ENCODE data around the gene GCNT1.
"Not testable (repeated sequence)": the region's sequence is repeated elsewhere in the genome, so short reads cannot be mapped to it uniquely, and the experiment has no call there.

GCNT1 gene

DNA sequence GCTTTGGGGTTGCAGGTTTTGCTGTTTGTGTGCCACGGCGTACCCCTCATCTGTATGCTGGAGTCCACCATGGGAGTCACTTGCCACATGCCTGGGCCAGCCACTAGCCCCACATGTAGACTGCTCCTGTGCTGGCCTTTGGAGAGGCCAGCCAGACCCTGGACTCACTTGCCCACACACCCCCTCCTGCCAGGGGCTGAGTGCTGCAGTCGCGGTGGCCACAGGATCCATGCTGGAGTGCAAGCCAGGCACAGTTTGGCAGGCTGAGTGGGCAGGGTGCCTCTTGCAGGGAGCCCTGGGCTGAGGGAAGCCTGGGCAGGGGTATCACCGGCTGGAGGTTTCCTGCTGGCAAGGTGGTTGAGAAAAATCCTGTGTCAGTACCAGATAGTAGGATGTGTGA lies 25.6 kb upstream of the GCNT1 start:
- Mint-ChIP-seq H3K4me1 (peaks cover 9 to 23% of the 10 kb centered on the region in 2 donors), H3K27ac (no peak overlapping the region), H3K9me3 (no peaks in the 10 kb centered on the region), H3K4me3 (no peak overlapping the region), H3K36me3 (peaks cover 0 to 4% of the 10 kb centered on the region in 2 donors), H3K27me3 (peaks cover 5 to 6% of the 10 kb centered on the region in 2 donors)
- ATAC-seq (replicated peaks) = peak in 1 of 2 donors; percentile 34
- no peak for DNase-seq

- Mint-ChIP-seq H3K36me3 (peaks cover 0 to 4% of the 10 kb centered on the region in 2 donors), H3K4me1 (peaks cover 9 to 26% of the 10 kb centered on the region in 2 donors), H3K27me3 (peaks cover 5 to 6% of the 10 kb centered on the region in 2 donors), H3K4me3 (no peak overlapping the region), H3K9me3 (no peaks in the 10 kb centered on the region), H3K27ac (no peak overlapping the region)
- DNase-seq (no peak), ATAC-seq (replicated peaks) (peak; percentile 42 to 51)
Measured at GRCh38 chr9:76433836-76434235, 25.1 kb upstream of the GCNT1 start.

GRCh38 chr9:76434897-76435296 lies 24.1 kb upstream of the GCNT1 start:
- DNase-seq = not testable (repeated sequence)

GRCh38 chr9:76437017-76437699 lies 21.8 kb upstream of the GCNT1 start:
- peaks cover 18 to 38% of the 10 kb centered on the region in 2 donors for H3K4me1 Mint-ChIP-seq
- not testable (repeated sequence) for H3K4me3 Mint-ChIP-seq; H3K27me3 Mint-ChIP-seq; DNase-seq; ATAC-seq (replicated peaks); H3K9me3 Mint-ChIP-seq; H3K27ac Mint-ChIP-seq; H3K36me3 Mint-ChIP-seq

More at GRCh38 chr9:76434897-76435296, 24.1 kb upstream of the GCNT1 start:
- H3K4me3 Mint-ChIP-seq; H3K27me3 Mint-ChIP-seq; H3K9me3 Mint-ChIP-seq; H3K36me3 Mint-ChIP-seq; ATAC-seq (replicated peaks); H3K27ac Mint-ChIP-seq: not testable (repeated sequence)
- peaks cover 9 to 26% of the 10 kb centered on the region in 2 donors for H3K4me1 Mint-ChIP-seq

DNA sequence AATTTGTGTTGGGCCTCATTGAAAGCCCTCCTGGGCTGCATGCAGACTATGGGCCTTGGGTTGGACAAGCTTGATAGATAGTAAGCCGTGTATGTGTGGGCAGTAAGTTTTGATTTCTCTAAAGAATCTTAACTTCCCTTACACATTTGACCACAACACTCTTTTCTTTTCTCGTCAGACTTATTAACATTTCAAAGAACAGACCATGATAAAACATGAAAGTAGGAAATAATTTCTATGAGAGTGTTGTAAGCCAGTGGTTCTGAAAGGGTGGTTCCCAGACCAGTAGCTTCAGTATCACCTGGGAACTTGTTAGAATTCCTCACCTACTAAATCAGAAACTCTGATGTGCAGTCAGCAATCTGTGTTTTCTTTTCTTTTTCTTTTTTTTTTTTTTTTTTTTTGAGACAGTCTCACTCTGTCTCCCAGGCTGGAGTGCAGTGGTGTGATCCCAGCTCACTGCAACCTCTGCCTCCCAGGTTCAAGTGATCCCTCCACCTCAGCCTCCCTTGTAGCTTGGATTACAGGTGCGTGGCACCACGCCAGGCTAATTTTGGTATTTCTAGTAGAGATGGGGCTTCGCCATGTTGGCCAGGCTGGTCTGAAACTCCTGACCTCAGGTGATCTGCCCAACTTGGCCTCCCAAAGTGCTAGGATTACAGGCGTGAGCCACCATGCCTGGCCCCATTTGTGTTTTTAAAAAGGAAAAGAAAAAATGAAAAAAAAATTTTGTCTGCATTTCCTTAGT lies 20.0 kb upstream of the GCNT1 start:
- ATAC-seq (replicated peaks) (peak; percentile 73 to 78), DNase-seq (no peak)
- Mint-ChIP-seq H3K9me3 (peaks cover 0 to 4% of the 10 kb centered on the region in 2 donors), H3K4me1 (peaks cover 18 to 37% of the 10 kb centered on the region in 2 donors), H3K36me3 (peaks cover 0 to 12% of the 10 kb centered on the region in 2 donors), H3K4me3 (peak overlapping the region in 1 of 2 donors; percentile 36), H3K27me3 (peaks cover 5 to 6% of the 10 kb centered on the region in 2 donors), H3K27ac (peak overlapping the region; percentile 62)

- peak; percentile 75 to 79 for ATAC-seq (replicated peaks)
- Mint-ChIP-seq H3K36me3 (peaks cover 0 to 8% of the 10 kb centered on the region in 2 donors), H3K27me3 (no peaks in the 10 kb centered on the region), H3K4me1 (peaks cover 17 to 26% of the 10 kb centered on the region in 2 donors), H3K4me3 (peak overlapping the region; percentile 33 to 59), H3K9me3 (peaks cover 0 to 4% of the 10 kb centered on the region in 2 donors), H3K27ac (peak overlapping the region; percentile 83)
- DNase-seq = no peak
Measured at GRCh38 chr9:76441551-76442322, 17.2 kb upstream of the GCNT1 start.

DNA sequence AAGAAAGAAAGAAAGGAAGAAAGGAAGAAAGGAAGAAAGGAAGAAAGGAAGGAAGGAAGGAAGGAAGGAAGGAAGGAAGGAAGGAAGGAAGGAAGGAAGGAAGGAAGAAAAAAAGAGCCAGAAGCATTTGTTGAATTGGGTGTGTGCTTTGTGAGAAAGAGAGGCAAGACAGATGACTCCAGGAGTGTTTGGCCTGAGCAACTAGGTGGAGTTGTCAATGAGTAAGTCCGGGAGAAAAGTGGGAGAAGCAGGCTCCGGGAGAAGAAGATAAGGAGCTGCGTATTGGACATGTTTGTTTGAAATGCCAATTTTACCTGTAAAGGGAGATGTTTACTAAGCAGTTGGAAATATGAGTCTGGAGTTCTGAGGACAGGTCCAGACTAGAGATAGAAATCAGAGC lies 15.1 kb upstream of the GCNT1 start:
- no peak overlapping the region for H3K27ac Mint-ChIP-seq
- no peaks in the 10 kb centered on the region for H3K27me3 Mint-ChIP-seq
- H3K4me3 Mint-ChIP-seq = no peak overlapping the region
- no peak for DNase-seq
- no peak for ATAC-seq (replicated peaks)
- peaks cover 14 to 24% of the 10 kb centered on the region in 2 donors for H3K4me1 Mint-ChIP-seq
- peaks cover 0 to 8% of the 10 kb centered on the region in 2 donors for H3K36me3 Mint-ChIP-seq
- H3K9me3 Mint-ChIP-seq = peaks cover 0 to 4% of the 10 kb centered on the region in 2 donors

GRCh38 chr9:76444322-76444929 lies 14.6 kb upstream of the GCNT1 start:
- peaks cover 0 to 4% of the 10 kb centered on the region in 2 donors for H3K9me3 Mint-ChIP-seq
- peaks cover 14 to 24% of the 10 kb centered on the region in 2 donors for H3K4me1 Mint-ChIP-seq
- peaks cover 0 to 8% of the 10 kb centered on the region in 2 donors for H3K36me3 Mint-ChIP-seq
- ATAC-seq (replicated peaks) (no peak), DNase-seq (no peak)
- H3K4me3 Mint-ChIP-seq = no peak overlapping the region
- no peaks in the 10 kb centered on the region for H3K27me3 Mint-ChIP-seq
- H3K27ac Mint-ChIP-seq = no peak overlapping the region

DNA sequence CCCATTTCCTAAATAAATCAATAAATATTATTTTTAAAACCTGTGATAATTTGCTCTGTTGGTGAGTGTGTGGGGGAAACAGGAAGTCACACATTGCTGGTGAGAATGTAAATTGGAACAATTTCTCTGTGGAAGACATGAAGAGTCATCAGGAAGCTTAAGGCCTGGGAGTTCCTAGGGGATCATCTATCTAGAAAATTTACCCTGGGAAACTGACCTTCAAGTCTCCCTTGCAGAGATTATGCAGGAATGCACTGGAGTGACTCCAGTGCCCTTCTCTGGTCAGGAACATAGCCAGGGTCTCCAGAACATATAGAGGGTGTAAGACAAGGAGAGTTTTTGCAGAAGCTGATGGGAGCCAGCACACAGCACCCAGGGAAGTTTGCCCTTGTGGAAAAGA lies 13.0 kb upstream of the GCNT1 start:
- Mint-ChIP-seq H3K4me3 (no peak overlapping the region), H3K27me3 (no peaks in the 10 kb centered on the region), H3K4me1 (peaks cover 9 to 18% of the 10 kb centered on the region in 2 donors), H3K36me3 (peaks cover 0 to 8% of the 10 kb centered on the region in 2 donors), H3K27ac (no peak overlapping the region), H3K9me3 (peaks cover 0 to 4% of the 10 kb centered on the region in 2 donors)
- ATAC-seq (replicated peaks) (no peak), DNase-seq (no peak)

DNA sequence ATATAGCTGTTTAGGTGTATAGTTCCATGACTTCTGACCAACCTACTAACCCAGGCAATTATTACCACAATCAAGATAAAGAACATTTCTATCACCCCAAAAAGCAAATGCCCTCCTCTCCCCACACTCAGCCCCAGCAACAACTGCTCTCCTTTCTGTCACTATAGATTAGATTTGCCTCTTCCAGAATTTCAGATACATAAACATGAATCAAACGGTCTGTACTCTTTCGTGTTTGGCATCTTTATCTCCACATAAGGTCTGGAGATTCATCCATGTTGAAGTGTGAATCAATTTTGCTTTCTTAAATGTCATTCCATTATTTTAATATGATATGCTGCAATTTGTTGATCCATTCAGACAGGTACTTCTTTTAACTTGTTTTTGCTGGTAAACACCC lies 10.5 kb upstream of the GCNT1 start:
- H3K9me3 Mint-ChIP-seq = no peaks in the 10 kb centered on the region
- no peak for ATAC-seq (replicated peaks)
- peaks cover 0 to 1% of the 10 kb centered on the region in 2 donors for H3K36me3 Mint-ChIP-seq
- no peaks in the 10 kb centered on the region for H3K27me3 Mint-ChIP-seq
- H3K27ac Mint-ChIP-seq = no peak overlapping the region
- peaks cover 10 to 22% of the 10 kb centered on the region in 2 donors for H3K4me1 Mint-ChIP-seq
- no peak for DNase-seq
- no peak overlapping the region for H3K4me3 Mint-ChIP-seq

DNA sequence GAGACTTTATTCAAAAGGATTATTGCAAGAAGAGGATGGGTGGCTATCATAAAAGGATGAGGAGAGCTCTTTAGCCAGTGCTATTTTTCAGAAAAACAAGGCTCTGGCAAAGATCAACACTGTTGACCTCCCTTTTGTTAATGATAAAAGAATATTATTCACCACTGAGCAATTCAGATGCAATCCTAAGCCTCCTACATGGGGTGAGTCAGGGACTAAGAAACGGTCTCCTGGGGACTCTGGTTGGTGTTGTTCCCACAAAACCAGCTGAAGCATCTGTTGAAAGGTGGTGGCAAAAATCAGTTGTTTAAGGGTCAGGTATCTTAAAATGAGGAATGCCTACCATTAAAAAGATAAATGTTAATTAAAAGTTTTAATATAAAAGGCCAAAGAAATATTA lies 7.7 kb upstream of the GCNT1 start:
- Mint-ChIP-seq H3K4me3 (no peak overlapping the region), H3K9me3 (peaks cover 0 to 3% of the 10 kb centered on the region in 2 donors), H3K4me1 (peaks cover 13 to 26% of the 10 kb centered on the region in 2 donors), H3K27ac (no peak overlapping the region), H3K36me3 (peaks cover 3 to 6% of the 10 kb centered on the region in 2 donors), H3K27me3 (no peaks in the 10 kb centered on the region)
- ATAC-seq (replicated peaks) (peak in 1 of 2 donors; percentile 39), DNase-seq (no peak)

GRCh38 chr9:76452839-76453238 lies 6.1 kb upstream of the GCNT1 start:
- peaks cover 0 to 3% of the 10 kb centered on the region in 2 donors for H3K9me3 Mint-ChIP-seq
- H3K4me3 Mint-ChIP-seq = no peak overlapping the region
- peaks cover 14 to 28% of the 10 kb centered on the region in 2 donors for H3K4me1 Mint-ChIP-seq
- peaks cover 3 to 6% of the 10 kb centered on the region in 2 donors for H3K36me3 Mint-ChIP-seq
- no peaks in the 10 kb centered on the region for H3K27me3 Mint-ChIP-seq
- DNase-seq (no peak), ATAC-seq (replicated peaks) (peak; percentile 39)
- H3K27ac Mint-ChIP-seq = no peak overlapping the region

DNA sequence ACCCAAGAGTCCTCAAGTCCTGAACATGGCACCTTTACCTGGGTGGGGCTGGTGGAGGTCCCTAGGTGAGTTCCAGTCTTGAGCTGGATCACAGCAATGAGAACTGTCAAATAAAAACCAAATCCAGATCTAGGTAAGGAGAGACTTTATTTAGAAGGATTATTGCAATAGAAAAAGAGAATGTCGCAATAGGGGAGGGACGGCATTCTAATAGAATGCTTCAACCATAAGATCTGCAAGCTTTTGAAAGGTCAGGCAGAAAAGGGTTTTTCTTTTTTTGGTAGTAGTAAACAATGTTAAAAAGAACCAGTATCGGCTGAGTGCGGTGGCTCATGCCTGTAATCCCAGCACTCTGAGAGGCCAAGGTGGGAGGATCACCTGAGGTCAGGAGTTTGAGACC lies 5.2 kb upstream of the GCNT1 start:
- peaks cover 3 to 6% of the 10 kb centered on the region in 2 donors for H3K36me3 Mint-ChIP-seq
- DNase-seq (no peak), ATAC-seq (replicated peaks) (no peak)
- no peaks in the 10 kb centered on the region for H3K27me3 Mint-ChIP-seq
- H3K4me3 Mint-ChIP-seq = no peak overlapping the region
- H3K27ac Mint-ChIP-seq = peak overlapping the region; percentile 72
- H3K4me1 Mint-ChIP-seq = peaks cover 14 to 19% of the 10 kb centered on the region in 2 donors
- peaks cover 0 to 3% of the 10 kb centered on the region in 2 donors for H3K9me3 Mint-ChIP-seq

DNA sequence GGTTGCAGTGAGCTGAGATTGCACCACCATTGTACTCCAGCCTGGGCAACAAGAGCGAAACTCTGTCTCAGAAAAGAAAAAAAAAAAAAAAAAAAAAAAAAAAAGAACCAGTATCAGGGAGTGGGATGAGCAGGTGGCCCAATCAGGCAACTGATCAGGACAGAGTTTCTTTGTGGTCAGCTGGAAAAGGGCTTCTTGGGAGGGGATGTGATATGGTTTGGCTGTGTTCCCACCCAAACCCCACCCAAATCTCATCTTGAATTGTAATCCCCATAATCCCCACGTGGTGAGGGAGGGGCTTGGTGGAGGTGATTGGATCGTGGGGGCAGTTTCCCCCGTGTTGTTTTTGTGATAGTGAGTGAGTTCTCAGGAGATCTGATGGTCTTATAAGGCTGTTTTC lies 4.7 kb upstream of the GCNT1 start:
- no peak overlapping the region for H3K27ac Mint-ChIP-seq
- no peaks in the 10 kb centered on the region for H3K27me3 Mint-ChIP-seq
- H3K36me3 Mint-ChIP-seq = peaks cover 3 to 6% of the 10 kb centered on the region in 2 donors
- no peak for ATAC-seq (replicated peaks)
- H3K9me3 Mint-ChIP-seq = peaks cover 0 to 3% of the 10 kb centered on the region in 2 donors
- peaks cover 14 to 19% of the 10 kb centered on the region in 2 donors for H3K4me1 Mint-ChIP-seq
- no peak for DNase-seq
- no peak overlapping the region for H3K4me3 Mint-ChIP-seq
